Peyer's patch (tissue), 4 donors: ENCODE measurements around the gene CD47.

Experiments used
- CTCF ChIP-seq, 6 experiments: fragments of 450-650 bp in 4 of 6; fragments of 200-600 bp in 2 of 6; sonication (generic) in 1 of 6; IDR thresholded peaks; one replicate each; pipeline ENCODE4 v1.5.1; 2017 to 2019; ENCODE audit warnings: antibody characterized with exemption in 6 of 6, mild to moderate bottlenecking in 3 of 6, moderate library complexity in 1 of 6
- POLR2A ChIP-seq, 2 donors: fragments of 450-650 bp; IDR thresholded peaks; one replicate each; pipeline ENCODE4 v1.5.1; 2017; ENCODE audit warnings: antibody characterized with exemption in 2 of 2, mild to moderate bottlenecking in 2 of 2, moderate library complexity in 2 of 2

GRCh38 chr3:108097322-108098002 lies 6.6 kb upstream of the CD47 start:
- TF ChIP-seq POLR2A (IDR thresholded peaks at IDR 0.05) (no peak), CTCF (IDR thresholded peaks at IDR 0.05) (no peak)
